Measurements from ENCODE around the gene PROSER2. TPM values are rescaled to one million over a fixed set of nuclear protein-coding genes. Genes with fewer than 3 reads are reported as not detected.

PROSER2 gene
- polyA plus RNA-seq, 6 donors from 2014 or later: 0.31 to 0.59 TPM; not detected in 4

- no peak for ATAC-seq (ENCODE audit: low read depth in 2 of 2)
Measured at GRCh38 chr10:11869743-11870460, 46.7 kb downstream of the PROSER2 start.

GRCh38 chr10:11870461-11870780, 47.3 kb downstream of the PROSER2 start:
- ATAC-seq (ENCODE audit: low read depth in 2 of 2): no peak
- Mint-ChIP-seq H3K36me3 (no peaks in the 10 kb centered on the region), H3K4me1 (peaks cover 3 to 14% (median 13%) of the 10 kb centered on the region in 3 donors)

More at GRCh38 chr10:11869743-11870460, 46.7 kb downstream of the PROSER2 start:
- H3K27me3 Mint-ChIP-seq: peaks cover 0 to 22% (median 8%) of the 10 kb centered on the region in 3 donors
- no peak for DNase-seq
- no peaks in the 10 kb centered on the region for H3K36me3 Mint-ChIP-seq
- H3K4me1 Mint-ChIP-seq: peaks cover 3 to 12% (median 11%) of the 10 kb centered on the region in 3 donors
- H3K27ac Mint-ChIP-seq: no peak overlapping the region
- H3K9me3 Mint-ChIP-seq: no peaks in the 10 kb centered on the region
- no peak overlapping the region for H3K4me3 Mint-ChIP-seq

DNA sequence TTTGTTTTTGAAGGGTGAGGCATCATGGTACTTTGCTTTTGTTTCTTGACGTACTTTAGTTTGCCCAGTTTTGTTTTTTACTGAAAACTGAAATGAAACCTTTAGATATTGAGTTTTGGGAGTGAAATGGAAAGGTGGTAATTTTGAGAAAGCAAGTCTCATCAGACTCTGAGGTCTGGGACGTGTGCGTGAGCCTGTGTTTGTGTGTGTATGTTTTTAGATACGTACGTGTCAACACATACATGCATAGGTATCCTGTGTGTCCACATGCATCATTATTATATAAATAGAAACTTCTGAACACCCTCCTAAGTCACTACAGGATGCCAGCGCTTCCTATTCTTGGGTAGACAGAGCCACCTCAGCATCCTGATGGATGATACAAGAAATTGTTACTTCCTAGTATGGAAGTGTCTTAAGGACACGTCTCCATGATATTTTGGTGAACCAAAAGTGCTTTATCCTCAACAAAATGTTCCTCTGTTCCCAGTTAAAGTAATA, 47.8 kb downstream of the PROSER2 start:
- Mint-ChIP-seq H3K4me3 (no peak overlapping the region), H3K27ac (no peak overlapping the region), H3K36me3 (no peaks in the 10 kb centered on the region), H3K9me3 (no peaks in the 10 kb centered on the region), H3K27me3 (peaks cover 0 to 24% (median 8%) of the 10 kb centered on the region in 3 donors), H3K4me1 (peaks cover 3 to 14% (median 13%) of the 10 kb centered on the region in 3 donors)
- ATAC-seq (ENCODE audit: low read depth in 2 of 2): no peak
- DNase-seq: no peak

More at GRCh38 chr10:11870461-11870780, 47.3 kb downstream of the PROSER2 start:
- H3K27me3 Mint-ChIP-seq: peaks cover 0 to 24% (median 8%) of the 10 kb centered on the region in 3 donors
- no peak overlapping the region for H3K27ac Mint-ChIP-seq
- DNase-seq: no peak
- peak overlapping the region in 1 of 8 donors; percentile 16 for H3K4me3 Mint-ChIP-seq
- H3K9me3 Mint-ChIP-seq: no peaks in the 10 kb centered on the region

DNA sequence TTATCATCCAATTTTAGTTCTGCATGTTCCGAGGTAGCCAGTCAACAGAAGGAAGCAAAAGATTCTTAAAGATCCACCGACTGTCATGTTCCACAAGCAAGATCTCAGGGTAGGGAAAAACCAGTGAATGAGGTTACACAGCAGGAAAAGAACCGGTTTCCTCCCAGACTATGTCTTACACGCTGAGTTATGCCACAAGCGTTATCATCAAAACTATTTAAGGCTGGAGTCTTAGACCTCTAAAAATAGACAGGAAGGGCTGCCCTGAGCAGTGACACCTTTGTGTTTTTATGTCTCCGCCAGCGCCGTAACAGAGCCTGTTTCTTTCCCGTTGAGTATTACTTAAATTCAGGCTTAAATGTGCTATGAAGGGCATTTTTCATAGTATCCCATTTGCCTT, 48.3 kb downstream of the PROSER2 start:
- ATAC-seq (ENCODE audit: low read depth in 2 of 2): no peak
- Mint-ChIP-seq H3K27ac (no peak overlapping the region), H3K4me3 (no peak overlapping the region), H3K4me1 (peaks cover 3 to 14% (median 13%) of the 10 kb centered on the region in 3 donors), H3K27me3 (peaks cover 0 to 24% (median 8%) of the 10 kb centered on the region in 3 donors), H3K9me3 (no peaks in the 10 kb centered on the region), H3K36me3 (no peaks in the 10 kb centered on the region)
- no peak for DNase-seq

- peaks cover 0 to 24% (median 8%) of the 10 kb centered on the region in 3 donors for H3K27me3 Mint-ChIP-seq
- ATAC-seq (ENCODE audit: low read depth in 2 of 2) (peak in 1 of 2 donors; percentile 41), DNase-seq (no peak)
- no peaks in the 10 kb centered on the region for H3K9me3 Mint-ChIP-seq
- no peaks in the 10 kb centered on the region for H3K36me3 Mint-ChIP-seq
- H3K4me3 Mint-ChIP-seq: no peak overlapping the region
- no peak overlapping the region for H3K27ac Mint-ChIP-seq
- H3K4me1 Mint-ChIP-seq: peaks cover 3 to 14% (median 13%) of the 10 kb centered on the region in 3 donors
Measured at GRCh38 chr10:11874568-11875493, 51.7 kb downstream of the PROSER2 start.

- ATAC-seq (ENCODE audit: low read depth in 2 of 2): no peak
- no peak for DNase-seq
Measured at GRCh38 chr10:11875494-11876281, 52.5 kb downstream of the PROSER2 start.

GRCh38 chr10:11876324-11876723, 53.2 kb downstream of the PROSER2 start:
- H3K9me3 Mint-ChIP-seq: no peaks in the 10 kb centered on the region
- no peaks in the 10 kb centered on the region for H3K36me3 Mint-ChIP-seq
- DNase-seq (no peak), ATAC-seq (ENCODE audit: low read depth in 2 of 2) (no peak)
- no peak overlapping the region for H3K27ac Mint-ChIP-seq
- peaks cover 3 to 12% (median 10%) of the 10 kb centered on the region in 3 donors for H3K4me1 Mint-ChIP-seq
- peaks cover 0 to 18% (median 8%) of the 10 kb centered on the region in 3 donors for H3K27me3 Mint-ChIP-seq
- peak overlapping the region in 1 of 8 donors; percentile 61 for H3K4me3 Mint-ChIP-seq

More at GRCh38 chr10:11875494-11876281, 52.5 kb downstream of the PROSER2 start:
- H3K9me3 Mint-ChIP-seq: no peaks in the 10 kb centered on the region
- H3K27ac Mint-ChIP-seq: no peak overlapping the region
- H3K36me3 Mint-ChIP-seq: no peaks in the 10 kb centered on the region
- H3K4me3 Mint-ChIP-seq: no peak overlapping the region
- peaks cover 0 to 24% (median 8%) of the 10 kb centered on the region in 3 donors for H3K27me3 Mint-ChIP-seq
- peaks cover 3 to 14% (median 13%) of the 10 kb centered on the region in 3 donors for H3K4me1 Mint-ChIP-seq

- no peak for ATAC-seq (ENCODE audit: low read depth in 2 of 2)
- Mint-ChIP-seq H3K27ac (no peak overlapping the region), H3K36me3 (no peaks in the 10 kb centered on the region), H3K9me3 (no peaks in the 10 kb centered on the region), H3K27me3 (peaks cover 0 to 14% (median 8%) of the 10 kb centered on the region in 3 donors), H3K4me3 (no peak overlapping the region), H3K4me1 (peaks cover 3 to 10% (median 5%) of the 10 kb centered on the region in 3 donors)
- DNase-seq: no peak
Measured at GRCh38 chr10:11876805-11877590, 53.8 kb downstream of the PROSER2 start.

DNA sequence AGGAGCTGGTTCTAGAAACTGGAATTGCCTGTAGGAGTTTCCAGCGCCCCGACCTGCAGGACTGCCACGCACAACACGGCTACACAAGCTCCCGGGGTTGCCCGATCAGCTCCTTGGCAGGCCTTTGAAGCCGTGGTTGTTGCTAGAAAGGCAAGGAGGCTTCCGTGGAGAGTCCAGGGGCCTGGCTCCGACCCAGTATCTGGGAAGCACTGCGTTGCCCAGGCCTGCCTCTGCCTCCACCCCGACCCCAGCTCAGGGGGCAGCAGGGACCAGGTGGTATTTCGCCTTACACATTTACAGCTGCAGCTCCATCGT, 54.4 kb downstream of the PROSER2 start:
- Mint-ChIP-seq H3K4me1 (peaks cover 3 to 10% (median 5%) of the 10 kb centered on the region in 3 donors), H3K27ac (no peak overlapping the region), H3K9me3 (no peaks in the 10 kb centered on the region), H3K4me3 (no peak overlapping the region), H3K27me3 (peaks cover 0 to 14% (median 8%) of the 10 kb centered on the region in 3 donors), H3K36me3 (no peaks in the 10 kb centered on the region)
- DNase-seq (no peak), ATAC-seq (ENCODE audit: low read depth in 2 of 2) (no peak)

DNA sequence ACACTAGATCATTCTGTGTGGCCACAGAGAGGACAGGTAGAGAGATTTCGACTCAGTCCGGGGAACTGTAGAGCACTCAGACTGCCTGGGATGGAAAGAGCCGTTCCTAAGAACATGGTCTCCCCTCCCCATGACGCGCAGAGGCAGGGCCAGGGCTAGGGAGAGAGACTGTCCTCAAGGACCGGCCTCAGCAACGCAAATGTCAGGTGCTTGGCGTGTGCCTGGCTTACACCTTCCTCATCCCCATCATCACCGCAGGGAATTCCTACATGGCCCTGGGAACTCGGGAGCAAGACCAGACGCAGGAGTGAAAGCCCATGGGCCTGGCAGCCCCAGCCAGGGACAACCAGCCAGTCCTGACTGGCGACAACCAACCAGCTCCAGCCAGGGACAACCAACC, 55.6 kb downstream of the PROSER2 start:
- no peak for DNase-seq
- H3K27ac Mint-ChIP-seq: no peak overlapping the region

DNA sequence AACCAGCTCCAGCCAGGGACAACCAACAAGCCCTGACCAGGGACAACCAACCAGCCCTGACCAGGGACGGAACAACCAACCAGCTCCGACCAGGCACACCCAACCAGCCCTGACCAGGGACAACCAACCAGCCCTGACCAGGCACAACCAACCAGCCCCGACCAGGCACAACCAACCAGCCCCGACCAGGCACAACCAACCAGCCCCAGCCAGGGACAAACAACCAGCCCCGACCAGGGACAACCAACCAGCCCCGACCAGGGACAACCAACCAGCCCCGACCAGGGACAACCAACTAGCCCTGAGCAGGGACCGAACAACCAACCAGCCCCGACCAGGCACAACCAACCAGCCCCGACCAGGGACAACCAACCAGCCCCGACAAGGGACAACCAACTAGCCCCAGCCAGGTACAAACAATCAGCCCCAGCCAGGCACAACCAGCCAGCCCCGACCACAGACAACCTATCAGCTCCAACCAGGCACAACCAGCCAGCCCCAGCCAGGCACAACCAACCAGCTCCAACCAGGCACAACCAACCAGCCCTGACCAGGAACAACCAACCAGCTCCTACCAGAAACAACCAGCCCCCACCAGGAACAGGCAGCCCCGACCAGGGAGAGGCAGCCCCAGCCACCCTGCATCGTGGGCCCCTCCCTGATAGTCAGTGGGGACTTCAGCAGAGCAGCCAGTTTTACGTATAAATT, 56.4 kb downstream of the PROSER2 start:
- H3K4me3 Mint-ChIP-seq: peak overlapping the region in 1 of 8 donors; percentile 20
- ATAC-seq (ENCODE audit: low read depth in 2 of 2): no peak
- H3K36me3 Mint-ChIP-seq: no peaks in the 10 kb centered on the region
- no peak for DNase-seq
- H3K27ac Mint-ChIP-seq: no peak overlapping the region
- peaks cover 3 to 6% (median 5%) of the 10 kb centered on the region in 3 donors for H3K4me1 Mint-ChIP-seq
- no peaks in the 10 kb centered on the region for H3K9me3 Mint-ChIP-seq
- H3K27me3 Mint-ChIP-seq: peaks cover 0 to 5% (median 0%) of the 10 kb centered on the region in 3 donors

More for the DNA sequence above, 55.6 kb downstream of the PROSER2 start:
- no peaks in the 10 kb centered on the region for H3K36me3 Mint-ChIP-seq
- H3K4me3 Mint-ChIP-seq: no peak overlapping the region
- H3K27me3 Mint-ChIP-seq: peaks cover 0 to 6% (median 0%) of the 10 kb centered on the region in 3 donors
- no peaks in the 10 kb centered on the region for H3K9me3 Mint-ChIP-seq
- H3K4me1 Mint-ChIP-seq: peaks cover 3 to 10% (median 5%) of the 10 kb centered on the region in 3 donors
- ATAC-seq (ENCODE audit: low read depth in 2 of 2): no peak

All from naive B cell (primary cell).